Measurements from ENCODE around the gene CCNY. TPM values are rescaled to one million over a fixed set of nuclear protein-coding genes. Genes with fewer than 3 reads are reported as not detected.
A peak's percentile ranks its signal among the peaks of the same experiment; 100 is the strongest.

Gene CCNY
- total and polyA plus RNA-seq, 2 of the 4 experiments (the other 2 are of a cell fraction) = 38.0 to 131 TPM

- DNase-seq (peak; percentile 94), ATAC-seq (ENCODE audit: low read depth) (peak; percentile 89)
- H4K91ac ChIP-seq (ENCODE audit: insufficient read depth, low read depth, low read length) = peak overlapping the region; percentile 98
- H2BK120ac ChIP-seq (ENCODE audit: low read depth, low read length) = peak overlapping the region; percentile 96
- peak overlapping the region; percentile 81 for H3K23ac ChIP-seq (ENCODE audit: low read depth, low read length)
- dilution Hi-C loops (cut with HindIII; ENCODE audit: low sequenced_read_pairs, unreplicated experiment) (no loop called here), intact Hi-C loops (cut with micrococcal nuclease) (loop anchor here (5.0 to 10.0 kb wide), 2 partner anchors 93 to 186 kb away; partner anchors contain the start of gene GJD4), in situ Hi-C loops (cut with MboI; ENCODE audit: low sequenced_read_pairs) (no loop called here)
- peak overlapping the region; percentile 89 for H2BK5ac ChIP-seq (ENCODE audit: low read depth, low read length, poor library complexity, severe bottlenecking)
- H3K9ac ChIP-seq (ENCODE audit: low read depth, low read length) = peak overlapping the region; percentile 53
- H4K20me1 ChIP-seq (ENCODE audit: insufficient read depth, low read length) = peaks cover 31% of the 10 kb centered on the region
- H3K18ac ChIP-seq (ENCODE audit: low read depth, low read length) = peak overlapping the region; percentile 74
- H3K4me3 ChIP-seq (ENCODE audit: insufficient read depth, low read depth, low read length) = no peak overlapping the region
- peak overlapping the region; percentile 96 for H3K4ac ChIP-seq (ENCODE audit: low read depth, low read length)
- H3K27me3 ChIP-seq (ENCODE audit: control insufficient read depth, insufficient read depth, low read length) = no peaks in the 10 kb centered on the region
- peak overlapping the region; percentile 79 for H3K56ac ChIP-seq (ENCODE audit: extremely low read depth, insufficient read depth, low read length)
- peaks cover 40 to 74% of the 10 kb centered on the region in 2 experiments for H3K79me1 ChIP-seq (ENCODE audit: low read depth in 1 of 2, low read length in 2 of 2)
- H4K5ac ChIP-seq (ENCODE audit: low read depth, low read length) = peak overlapping the region; percentile 88
- peak overlapping the region; percentile 97 for H2BK20ac ChIP-seq (ENCODE audit: low read depth, low read length)
- H2BK15ac ChIP-seq (ENCODE audit: low read depth, low read length) = peak overlapping the region; percentile 76; the same call in 2 of the 3 replicates
- BruUV-seq (replicated peaks) = no TSS peak
- ChIA-PET POLR2A (ENCODE audit: unreplicated experiment) (interaction anchor here (0.6 to 0.8 kb wide), 2 partner anchors 62 to 134 kb away, joined by 3 read pairs; no protein-coding TSS in a partner anchor), CTCF (interaction anchor here (1.0 kb wide), 1 partner anchor 141 kb away, joined by 3 read pairs; no protein-coding TSS in a partner anchor)
- peak overlapping the region; percentile 35 for H2AFZ ChIP-seq (replicated peaks; ENCODE audit: low read length, poor library complexity)
- peak overlapping the region; percentile 82 for H2AK9ac ChIP-seq (replicated peaks; ENCODE audit: low read depth, low read length, poor library complexity)
- H3K4me1 ChIP-seq (ENCODE audit: control insufficient read depth, insufficient read depth, low read length) = peaks cover 33% of the 10 kb centered on the region
- no peaks in the 10 kb centered on the region for H3K9me3 ChIP-seq (ENCODE audit: control insufficient read depth, insufficient read depth, low read length)
- H3K36me3 ChIP-seq (ENCODE audit: control insufficient read depth, insufficient read depth, low read length) = no peaks in the 10 kb centered on the region
- no CpG with 5 or more reads among the region's 5 CpGs for WGBS, 2 experiments (ENCODE audit: extremely low coverage in 2 of 2, insufficient read length in 1 of 2)
- peak overlapping the region; percentile 96 for H2AK5ac ChIP-seq (ENCODE audit: low read depth, low read length)
- no peak for TF ChIP-seq USF2 (IDR thresholded peaks at IDR 0.05; ENCODE audit: low read depth, low read length)
- TF ChIP-seq FOS (IDR thresholded peaks at IDR 0.05; ENCODE audit: low read depth, low read length) = peak; percentile 84
- TF ChIP-seq MAFK (IDR thresholded peaks at IDR 0.05; ENCODE audit: low read depth, low read length) = 0 out of 2 replicates have a peak, but pooled peaks have one; percentile 16
- peak; percentile 34; the same call in 1 of the 2 replicates for TF ChIP-seq NFE2L2 (IDR thresholded peaks at IDR 0.05; ENCODE audit: low read depth, low read length)
- no peak for TF ChIP-seq CHD1 (IDR thresholded peaks at IDR 0.05; ENCODE audit: low read depth, low read length)
- peak overlapping the region; percentile 89 for H3K27ac ChIP-seq (ENCODE audit: insufficient read depth, low read length)
- peak overlapping the region; percentile 87 for H3K4me2 ChIP-seq (ENCODE audit: low read depth, low read length)
- H3K14ac ChIP-seq (replicated peaks; ENCODE audit: low read depth, low read length) = peak overlapping the region; percentile 89; the same call in 1 of the 2 replicates
- H3K9me1 ChIP-seq (ENCODE audit: insufficient read depth, low read length) = peaks cover 30% of the 10 kb centered on the region
- peak overlapping the region; percentile 34 to 86; a peak in 2 of 4 replicates for H4K8ac ChIP-seq (ENCODE audit: low read depth in 2 of 2, low read length in 2 of 2)
Measured at GRCh38 chr10:35421553-35422178, 85.4 kb downstream of the CCNY start.
